Uterus (tissue), 2 donors: Measurements from ENCODE around the gene HIVEP3.

Experiments used
- CTCF ChIP-seq, 4 experiments: fragments of 200-600 bp in 2 of 4; fragments of 450-650 bp in 2 of 4; sonication (generic) in 2 of 4; IDR thresholded peaks; one replicate each; pipeline ENCODE4 v1.5.1; 2016 to 2019; ENCODE audit warnings: antibody characterized with exemption in 4 of 4, mild to moderate bottlenecking in 2 of 4, moderate library complexity in 1 of 4
- POLR2A ChIP-seq, 2 donors: fragments of 450-650 bp; IDR thresholded peaks; one replicate each; pipeline ENCODE4 v1.6.1; 2016; ENCODE audit warnings: antibody characterized with exemption in 2 of 2, mild to moderate bottlenecking in 1 of 2, moderate library complexity in 1 of 2

GRCh38 chr1:41889506-41890414, 29.0 kb downstream of the HIVEP3 start:
- TF ChIP-seq CTCF (IDR thresholded peaks at IDR 0.05) (no peak), POLR2A (IDR thresholded peaks at IDR 0.05) (no peak)
